GM19193 (cell line): Measurements from ENCODE around the gene CCL4.

Source experiments
- POLR2A ChIP-seq: IDR thresholded peaks from 4 replicates; pipeline ENCODE4 v1.6.1; 2011; ENCODE audit not compliant: insufficient read depth, insufficient read length; ENCODE audit errors: extremely low read depth

The CCL4 gene

DNA sequence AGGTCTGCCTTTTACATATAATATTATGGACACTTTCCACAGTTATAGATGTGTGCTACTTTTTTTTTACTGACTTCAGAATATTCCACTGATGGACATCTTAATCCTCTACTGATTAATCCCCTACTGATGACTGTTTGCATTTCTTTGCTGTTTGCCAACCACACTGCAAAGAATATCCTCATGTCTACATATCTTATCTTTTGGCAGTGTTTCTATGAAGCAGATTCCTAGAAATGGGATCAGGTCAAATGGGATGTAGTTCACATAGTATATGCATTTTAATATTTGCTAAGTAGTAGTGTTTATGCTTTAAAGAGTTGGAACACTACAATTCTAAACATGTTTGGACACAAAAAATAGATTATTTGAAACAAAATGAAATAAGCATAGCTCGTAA is 16.8 kb upstream of the CCL4 start:
- no peak for TF ChIP-seq POLR2A

DNA sequence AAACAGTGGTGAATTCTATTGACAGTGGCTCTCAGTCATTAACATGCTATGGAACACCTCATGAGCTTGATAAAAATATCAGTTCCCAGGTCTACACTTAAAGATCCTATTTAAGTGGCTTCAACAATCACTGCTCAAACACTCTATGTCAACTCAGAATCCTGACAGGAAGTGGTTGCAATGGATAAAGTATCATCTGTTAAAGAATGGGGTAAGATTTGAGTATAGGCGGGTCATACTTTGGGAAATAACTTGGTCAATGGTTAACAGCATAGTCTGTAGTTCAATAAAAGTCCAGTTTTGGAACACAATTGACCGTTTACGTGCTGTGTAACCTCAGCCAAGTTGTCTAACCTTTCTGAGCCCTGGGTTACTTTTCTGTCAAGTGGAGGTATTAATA is 16.2 kb upstream of the CCL4 start:
- TF ChIP-seq POLR2A: peak; percentile 49

DNA sequence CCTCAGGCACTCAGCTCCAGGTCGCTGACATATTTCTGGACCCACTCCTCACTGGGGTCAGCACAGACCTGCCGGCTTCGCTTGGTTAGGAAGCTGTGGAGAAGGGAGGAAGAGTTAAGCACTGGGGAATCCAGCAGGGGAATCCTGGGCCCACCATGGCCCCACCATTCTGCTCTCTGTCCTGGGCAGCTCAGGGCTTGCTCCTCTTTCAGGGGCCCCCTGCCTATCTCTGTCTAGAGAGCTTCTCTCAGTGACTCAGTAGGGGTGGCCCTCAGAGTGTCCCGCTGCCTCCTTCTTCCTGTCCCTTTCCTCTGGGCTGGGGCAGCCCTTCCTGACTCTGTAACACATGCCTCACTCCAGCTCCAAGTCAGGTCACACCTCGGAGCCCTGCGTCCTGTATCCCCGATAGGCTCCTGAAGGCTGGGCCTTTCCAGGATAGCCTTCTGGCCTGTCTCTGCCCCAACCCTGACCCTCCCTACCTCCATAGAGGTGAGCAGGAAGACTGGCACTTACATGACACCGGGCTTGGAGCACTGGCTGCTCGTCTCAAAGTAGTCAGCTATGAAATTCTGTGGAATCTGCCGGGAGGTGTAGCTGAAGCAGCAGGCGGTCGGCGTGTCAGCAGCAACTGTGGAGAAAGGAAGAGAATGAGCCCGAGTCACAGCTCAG is 14.8 kb upstream of the CCL4 start:
- peak; percentile 73 for TF ChIP-seq POLR2A

DNA sequence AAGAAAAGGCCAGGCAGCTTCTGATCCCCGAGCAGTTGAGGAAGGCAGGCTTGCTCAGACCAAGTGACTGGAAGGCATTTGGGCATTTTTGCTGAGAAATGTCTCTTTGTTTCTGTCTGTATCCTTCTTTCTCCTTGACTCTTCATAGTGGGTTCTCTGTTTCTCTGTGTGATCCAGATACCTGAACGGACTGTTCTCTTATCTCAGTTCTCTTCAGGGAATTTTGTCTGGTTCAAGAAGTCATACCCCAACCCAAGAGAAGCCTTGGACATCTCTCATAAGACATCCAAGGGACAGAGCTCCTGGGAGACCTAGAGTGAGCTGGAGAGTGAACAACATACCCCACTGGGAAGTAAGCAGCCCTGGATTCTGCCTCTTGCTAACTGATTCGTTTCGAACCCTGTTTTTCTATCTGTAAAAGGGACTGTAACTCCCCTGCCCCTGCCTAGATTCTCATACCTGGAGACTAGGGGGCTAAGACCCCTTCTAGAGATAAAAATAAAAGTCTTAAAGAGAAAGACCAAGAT is 14.2 kb upstream of the CCL4 start:
- no peak for TF ChIP-seq POLR2A

DNA sequence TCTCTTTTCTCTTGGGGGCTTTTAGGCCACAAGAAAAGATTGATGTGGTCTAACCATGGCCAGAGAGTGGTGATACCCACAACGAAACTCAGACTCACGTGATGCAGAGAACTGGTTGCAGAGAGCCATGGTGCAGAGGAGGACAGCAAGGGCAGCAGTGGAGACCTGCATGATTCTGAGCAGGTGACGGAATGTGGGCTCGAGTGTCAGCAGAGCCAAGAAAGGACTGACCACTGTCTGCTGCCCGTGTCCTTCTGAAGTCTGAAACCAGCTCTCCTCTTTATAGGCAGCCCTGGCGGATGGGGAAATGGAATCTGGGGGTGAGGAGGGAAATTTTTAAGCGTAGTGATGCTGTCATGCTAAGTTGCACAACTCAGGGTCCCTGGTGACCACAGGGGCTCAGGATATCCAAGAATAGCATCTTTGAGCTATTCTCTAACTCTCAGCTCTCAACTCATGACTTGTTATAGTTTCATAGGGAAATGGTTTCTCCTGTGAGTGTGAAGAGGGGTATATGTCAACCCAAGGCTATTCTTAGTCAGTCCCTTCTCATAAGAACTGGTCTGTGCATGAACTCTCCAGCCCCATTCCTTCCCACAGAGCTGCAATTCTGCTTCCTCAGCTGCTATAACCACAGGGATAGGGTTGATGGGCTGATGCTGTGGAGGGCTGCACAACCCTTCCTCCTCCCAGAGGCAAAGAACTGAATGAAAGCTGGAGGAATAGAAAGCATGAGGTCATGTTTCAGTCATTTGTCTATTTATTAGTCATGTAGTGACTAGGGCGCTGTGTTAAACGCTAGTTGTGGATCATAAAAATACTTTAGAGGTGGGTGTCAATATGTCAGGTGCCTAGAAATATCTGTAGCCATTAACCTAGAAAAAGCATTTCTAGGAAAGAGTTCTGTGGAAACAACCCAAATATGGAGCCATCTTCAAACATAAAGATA is 13.5 kb upstream of the CCL4 start, which contains the start of gene CCL3:
Gene CCL3 (minus strand): TSS at position 256 of the 949 bp plus-strand sequence. CDS start 85 bp downstream, at position 171.
- peak; percentile 98 for TF ChIP-seq POLR2A

DNA sequence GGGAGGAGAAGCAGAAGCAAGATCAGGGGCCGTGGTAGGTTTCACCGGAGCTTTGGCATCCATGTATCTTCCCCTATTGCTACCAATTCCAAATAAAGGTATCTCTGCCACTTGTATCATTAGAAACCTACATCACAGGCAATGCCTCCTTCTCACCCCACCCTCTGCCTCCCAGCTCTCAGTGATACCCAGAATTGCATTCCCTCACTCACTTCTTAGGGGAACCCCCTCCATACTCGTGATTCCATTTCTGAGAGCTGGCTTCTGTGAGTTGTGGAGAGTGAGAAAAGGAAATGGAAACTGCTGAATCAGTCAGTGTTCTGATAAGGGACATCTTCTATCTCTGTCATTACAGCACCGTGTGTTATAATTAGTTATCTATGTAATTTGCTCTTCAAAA is 11.4 kb upstream of the CCL4 start:
- no peak for TF ChIP-seq POLR2A

DNA sequence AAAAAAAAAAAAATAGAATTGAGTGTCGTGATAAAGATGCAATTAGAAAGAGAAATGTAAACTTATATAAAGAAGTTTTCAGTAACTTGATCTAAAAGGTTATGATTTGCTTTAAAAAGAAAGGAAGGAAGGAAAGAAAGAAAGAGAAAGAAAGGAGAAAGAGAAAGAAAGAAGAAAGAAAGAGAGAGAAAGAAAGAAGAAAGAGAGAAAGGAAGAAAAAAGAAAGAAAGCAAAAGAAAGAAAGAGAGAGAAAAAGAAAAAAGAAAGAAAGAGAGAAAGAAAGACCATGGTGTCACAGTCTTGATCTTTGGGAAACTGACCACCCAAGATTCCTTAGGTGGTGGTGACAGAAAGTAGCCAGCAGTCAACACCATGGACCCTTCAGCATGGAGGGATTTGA is 9.4 kb upstream of the CCL4 start:
- no peak for TF ChIP-seq POLR2A

DNA sequence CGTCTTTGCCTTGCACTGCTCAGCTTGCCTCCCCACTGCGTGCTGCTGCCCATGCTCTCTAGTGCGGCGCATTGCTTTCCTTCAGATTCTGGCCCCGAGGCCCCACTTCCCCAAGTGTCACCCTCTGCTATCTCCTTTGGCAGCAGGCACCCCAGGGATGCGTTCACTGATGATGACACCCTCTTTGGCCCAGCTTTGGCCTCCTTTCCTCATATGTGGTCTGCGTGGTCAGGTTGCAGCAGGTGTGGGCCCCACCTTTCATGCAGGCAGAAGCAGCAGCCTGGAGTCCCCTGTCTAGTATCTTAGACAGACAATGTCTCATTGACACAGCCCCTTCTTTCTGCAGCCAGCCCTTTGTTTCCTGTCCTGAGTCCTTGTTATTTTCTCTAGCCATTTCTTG is 8.9 kb upstream of the CCL4 start:
- no peak for TF ChIP-seq POLR2A

DNA sequence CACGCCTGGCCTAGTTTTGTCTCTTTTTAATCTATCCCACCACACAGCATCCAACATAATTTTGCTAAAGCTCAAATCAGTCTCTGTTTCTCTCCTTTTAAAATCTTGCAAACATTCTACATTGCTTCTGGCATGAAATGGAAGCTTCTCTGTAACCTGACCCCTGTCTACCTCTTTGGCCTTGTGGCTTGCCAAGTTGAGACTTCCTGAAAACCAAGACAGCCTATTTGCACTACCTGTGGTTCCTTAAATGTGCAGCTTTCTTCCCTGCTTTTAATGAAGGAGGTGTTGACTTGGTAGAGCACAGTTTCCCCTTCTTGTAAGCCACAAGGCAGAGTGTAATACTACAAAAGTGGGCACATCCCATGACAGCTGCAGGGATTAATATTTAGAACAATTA is 7.6 kb upstream of the CCL4 start:
- no peak for TF ChIP-seq POLR2A

DNA sequence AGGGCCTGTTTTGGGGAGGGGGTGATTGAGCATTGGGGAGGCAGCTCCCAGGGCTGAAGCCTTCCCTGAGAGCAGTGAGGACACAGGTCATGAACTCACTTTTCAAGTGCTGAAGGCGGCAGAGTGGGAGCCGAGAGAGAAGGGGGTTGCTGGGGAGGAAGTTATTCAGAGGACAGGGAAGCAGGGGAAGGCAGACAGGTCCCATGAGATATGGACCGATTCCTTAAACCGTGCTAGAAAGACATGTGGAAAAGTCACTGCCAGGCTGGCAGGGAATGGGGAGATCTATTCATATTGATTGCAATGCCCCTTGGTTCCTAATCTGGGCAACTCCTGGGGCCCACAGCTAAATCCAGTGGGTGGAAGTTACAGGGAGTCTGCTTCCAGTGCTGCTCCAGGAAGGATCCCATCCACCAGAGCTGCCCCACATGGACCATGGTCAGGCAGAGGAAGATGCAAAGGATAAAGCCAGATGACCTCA is 1.1 kb downstream of the CCL4 start:
- TF ChIP-seq POLR2A: no peak

DNA sequence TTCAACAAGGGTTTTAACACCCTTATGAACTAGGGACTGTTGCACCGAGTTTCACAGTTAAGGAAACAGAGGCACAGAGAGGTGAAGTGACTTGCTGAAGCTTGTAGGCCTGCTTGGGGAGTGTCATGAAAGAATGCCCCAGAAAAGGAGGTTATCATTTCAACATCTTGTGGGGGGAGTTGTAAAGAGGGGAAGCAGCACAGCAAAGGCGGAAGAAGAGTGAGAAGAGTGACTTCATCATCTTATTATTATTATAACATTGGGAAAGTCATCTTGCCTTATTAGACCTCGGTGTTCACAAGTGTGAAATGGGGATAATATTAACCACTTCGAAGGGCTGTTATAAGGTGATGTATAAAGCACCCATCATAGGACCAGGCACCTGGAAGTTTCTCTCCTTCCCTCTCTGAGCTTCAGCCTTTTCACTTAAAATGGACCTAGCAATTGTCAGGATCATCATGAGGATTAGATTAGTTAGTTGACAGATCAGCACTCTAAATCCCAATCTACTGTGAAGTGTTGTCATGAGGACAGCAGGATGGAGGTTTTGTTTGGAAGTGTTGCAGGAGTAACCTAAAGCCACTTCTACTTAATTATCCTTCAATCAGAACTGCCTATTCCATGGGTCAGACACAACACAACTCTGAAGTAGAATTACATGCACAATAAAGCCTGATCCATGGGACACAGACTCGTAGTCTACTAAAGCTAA is 2.3 kb downstream of the CCL4 start:
- no peak for TF ChIP-seq POLR2A

DNA sequence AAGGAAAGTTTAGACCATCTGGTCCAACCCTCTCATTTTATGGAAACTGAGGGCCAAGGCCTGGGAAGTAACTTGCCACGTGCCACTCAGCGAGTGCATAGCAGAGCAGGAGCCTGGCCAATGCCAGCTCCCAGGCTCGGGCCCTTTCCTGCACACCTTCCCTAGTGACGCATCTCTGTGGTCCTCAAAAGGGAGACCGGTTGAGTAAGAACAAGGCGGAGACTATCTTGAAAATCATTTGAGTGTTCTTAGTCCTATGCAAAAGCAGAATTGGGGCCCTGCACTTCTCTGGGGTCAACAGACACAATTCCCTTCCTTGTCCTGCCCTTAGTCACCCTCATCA is 2.8 kb downstream of the CCL4 start:
- TF ChIP-seq POLR2A: peak; percentile 19

DNA sequence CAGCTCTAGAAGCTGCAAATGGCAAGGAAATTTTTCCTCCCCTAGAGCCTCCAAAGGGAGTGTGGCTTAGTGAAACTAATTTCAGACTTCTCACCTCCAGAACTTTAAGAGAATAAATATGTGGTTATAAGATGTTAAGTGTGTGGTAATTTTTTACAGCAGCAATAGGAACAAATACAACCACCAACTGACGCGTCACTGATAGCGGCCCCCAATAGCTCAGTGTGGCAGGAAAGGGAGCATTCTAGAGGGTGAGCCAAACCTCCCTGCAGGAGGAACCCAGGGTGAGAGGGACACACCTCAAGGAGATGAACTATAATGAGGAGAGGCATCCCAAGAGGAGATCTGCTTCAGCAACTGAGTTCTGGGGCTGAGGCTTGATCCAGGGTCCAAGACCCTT is 4.0 kb downstream of the CCL4 start:
- no peak for TF ChIP-seq POLR2A

DNA sequence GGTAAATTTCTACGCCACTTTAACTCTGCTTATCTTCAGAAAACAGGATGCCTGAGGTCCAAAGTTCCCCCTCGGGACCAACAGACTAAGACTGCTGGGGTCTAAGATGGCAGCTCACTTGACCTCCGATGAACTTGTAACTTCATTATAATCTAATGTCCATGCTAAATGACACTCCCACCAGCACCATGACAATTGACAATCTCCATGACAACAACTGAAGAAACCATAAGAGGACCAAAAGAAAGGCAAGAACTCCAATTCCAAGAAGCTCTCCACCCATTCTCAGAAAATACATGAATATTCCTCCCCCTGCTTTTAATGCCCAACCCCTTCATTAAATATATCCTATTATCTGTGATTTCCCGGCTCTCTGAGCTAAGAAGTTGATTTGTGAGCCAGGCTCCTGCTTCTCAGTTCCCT is 7.5 kb downstream of the CCL4 start:
- no peak for TF ChIP-seq POLR2A

DNA sequence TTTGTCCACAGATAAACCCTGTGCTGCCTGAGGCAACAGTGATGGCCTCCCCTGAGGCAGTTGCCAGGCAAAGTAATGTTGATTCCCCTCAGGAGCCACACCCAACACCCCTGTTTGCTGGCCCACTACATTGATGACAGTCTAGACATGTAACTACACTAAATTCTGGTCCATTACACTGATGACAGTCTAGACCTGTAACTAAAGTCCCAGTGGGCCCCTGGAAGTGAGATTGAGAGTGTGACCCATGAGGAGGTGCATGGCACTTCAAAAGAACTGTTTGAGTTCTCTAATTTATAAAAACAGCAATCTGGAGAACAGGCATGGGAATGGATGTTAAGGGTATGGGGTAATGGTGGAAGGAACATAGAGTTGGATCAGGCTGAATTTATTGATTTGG is 8.9 kb downstream of the CCL4 start:
- TF ChIP-seq POLR2A: no peak
